Neuronal stem cell (in vitro differentiated cells): ENCODE data around the gene MAP1S.

Experiments
- DNase-seq: peaks from one replicate; pipeline ENCODE4 v3.0.0-alpha.2; 2013; ENCODE audit warnings: low spot score
- H2AFZ ChIP-seq: one replicate; pipeline ENCODE4 v1.6.1; 2013; ENCODE audit warnings: mild to moderate bottlenecking, low read length, inconsistent platforms
- H2AK5ac ChIP-seq: 2 replicates; pipeline ENCODE4 v1.6.1; 2013; ENCODE audit warnings: low read depth, mild to moderate bottlenecking, inconsistent platforms, low read length, moderate library complexity, mixed read lengths
- H2BK120ac ChIP-seq: 2 replicates; pipeline ENCODE4 v1.6.1; 2013; ENCODE audit warnings: low read depth, mild to moderate bottlenecking, inconsistent platforms, low read length, moderate library complexity, mixed read lengths
- H2BK12ac ChIP-seq: one replicate; pipeline ENCODE4 v1.6.1; 2013; ENCODE audit warnings: low read length, inconsistent platforms
- H2BK15ac ChIP-seq: 2 replicates; pipeline ENCODE4 v1.6.1; 2013; ENCODE audit warnings: mild to moderate bottlenecking, low read length, inconsistent platforms, mixed read lengths
- H2BK5ac ChIP-seq: one replicate; pipeline ENCODE4 v1.6.1; 2013; ENCODE audit warnings: inconsistent platforms, mild to moderate bottlenecking, low read length, moderate library complexity
- H3K14ac ChIP-seq: one replicate; pipeline ENCODE4 v1.6.1; 2013; ENCODE audit warnings: low read length, inconsistent platforms
- H3K18ac ChIP-seq: 2 replicates; pipeline ENCODE4 v1.6.1; 2013; ENCODE audit warnings: low read length, inconsistent platforms
- H3K23ac ChIP-seq: 2 replicates; pipeline ENCODE4 v1.6.1; 2013; ENCODE audit warnings: low read depth, mild to moderate bottlenecking, mixed read lengths, low read length, inconsistent platforms; ENCODE audit not compliant: poor library complexity
- H3K27ac ChIP-seq: replicated peaks from 3 replicates; pipeline ENCODE4 v1.5.1; 2013; ENCODE audit warnings: low read length, inconsistent platforms
- H3K27me3 ChIP-seq, 3 experiments: 2 replicates each; pipeline ENCODE4 v1.6.1; 2013; ENCODE audit warnings: low read length in 3 of 3, mild to moderate bottlenecking in 2 of 3, inconsistent platforms in 1 of 3, low read depth in 1 of 3, mixed read lengths in 1 of 3, moderate library complexity in 1 of 3; ENCODE audit not compliant: control insufficient read depth in 3 of 3, insufficient read depth in 3 of 3
- H3K36me3 ChIP-seq, 2 donors: replicated peaks in 1 of 2; 2 replicates each; pipeline ENCODE4 v1.6.1; 2013; ENCODE audit warnings: low read length in 2 of 2; ENCODE audit not compliant: control insufficient read depth in 2 of 2, insufficient read depth in 2 of 2
- H3K4ac ChIP-seq: 2 replicates; pipeline ENCODE4 v1.6.1; 2013; ENCODE audit warnings: inconsistent platforms, mild to moderate bottlenecking, low read length, moderate library complexity
- H3K4me1 ChIP-seq, 2 donors: 1 replicate in 1 of 2; 2 replicates in 1 of 2; pipeline ENCODE4 v1.6.1; 2013; ENCODE audit warnings: low read length in 2 of 2, low read depth in 1 of 2; ENCODE audit not compliant: control insufficient read depth in 2 of 2, insufficient read depth in 1 of 2
- H3K4me2 ChIP-seq: one replicate; pipeline ENCODE4 v1.6.1; 2013; ENCODE audit warnings: mild to moderate bottlenecking, low read length, inconsistent platforms; ENCODE audit not compliant: insufficient read depth, poor library complexity, severe bottlenecking
- H3K4me3 ChIP-seq, 2 donors: 2 replicates each; pipeline ENCODE4 v1.5.1; 2013; ENCODE audit warnings: low read length in 2 of 2, mild to moderate bottlenecking in 2 of 2, inconsistent platforms in 1 of 2, moderate library complexity in 1 of 2
- H3K79me1 ChIP-seq: one replicate; pipeline ENCODE4 v1.6.1; 2013; ENCODE audit warnings: low read depth, mild to moderate bottlenecking, inconsistent platforms, low read length, moderate library complexity
- H3K9ac ChIP-seq: one replicate; pipeline ENCODE4 v1.6.1; 2013; ENCODE audit warnings: mild to moderate bottlenecking, low read depth, low read length, inconsistent platforms; ENCODE audit not compliant: poor library complexity
- H3K9me3 ChIP-seq, 2 donors: replicated peaks in 1 of 2; 2 replicates each; pipeline versions ENCODE3 to v1.6.1; 2013; ENCODE audit warnings: low read length in 2 of 2, mild to moderate bottlenecking in 2 of 2, inconsistent platforms in 1 of 2, low read depth in 1 of 2, mixed read lengths in 1 of 2, moderate library complexity in 1 of 2; ENCODE audit not compliant: control insufficient read depth in 2 of 2, insufficient read depth in 1 of 2
- H4K8ac ChIP-seq: one replicate; pipeline ENCODE4 v1.6.1; 2013; ENCODE audit warnings: low read depth, mild to moderate bottlenecking, inconsistent platforms, low read length, moderate library complexity
- H4K91ac ChIP-seq: one replicate; pipeline ENCODE4 v1.6.1; 2013; ENCODE audit warnings: low read length, low read depth, mild to moderate bottlenecking, inconsistent platforms; ENCODE audit not compliant: poor library complexity
- WGBS, 2 donors: extraction: QIAGEN DNeasy Blood & Tissue Kit; methylation state at CpG; one replicate each; pipeline ENCODE4 v1.1.7; 2013; ENCODE audit warnings: missing lambda C conversion rate in 2 of 2, mixed read lengths in 1 of 2; ENCODE audit not compliant: insufficient read length in 2 of 2, insufficient replicate concordance in 1 of 2; ENCODE audit errors: extremely low coverage in 2 of 2; 5-methylcytosine and 5-hydroxymethylcytosine counted together

MAP1S gene

DNA sequence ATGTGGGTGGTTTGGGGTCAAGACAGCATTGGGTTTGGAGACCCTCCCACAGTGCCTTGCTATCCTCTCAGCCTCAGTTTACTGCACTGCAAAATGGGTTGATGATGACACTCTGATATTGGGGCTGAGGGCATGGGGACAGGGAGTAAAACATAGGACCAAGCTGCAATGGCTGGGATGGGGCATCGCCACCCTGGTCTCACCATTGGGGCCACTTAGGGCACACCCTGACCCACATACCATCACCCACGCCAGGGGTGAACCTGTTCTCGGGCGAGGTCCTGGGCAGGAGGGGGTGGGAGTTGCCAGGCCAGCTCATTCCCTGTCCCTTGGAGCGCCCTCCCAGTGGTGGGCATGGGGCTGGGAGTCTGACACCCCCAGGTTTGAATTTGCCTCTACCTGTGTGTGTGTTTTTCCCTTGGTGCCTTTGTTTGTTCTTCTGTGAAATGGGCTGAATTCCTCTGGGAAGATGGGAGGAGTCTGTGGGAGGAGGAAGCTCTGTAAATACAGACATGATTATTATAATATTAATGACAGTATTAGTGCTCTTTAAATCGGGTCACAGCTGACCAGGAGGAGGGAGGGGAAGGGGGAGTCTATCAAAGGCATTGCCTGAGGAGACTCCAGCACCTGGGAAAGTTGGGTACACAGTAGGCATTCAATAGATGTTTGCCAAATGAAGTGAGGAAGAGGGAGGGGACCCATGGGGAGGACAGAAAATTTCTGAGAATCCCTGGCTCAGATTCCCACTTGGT is 29.8 kb downstream of the MAP1S start:
- Histone ChIP-seq H3K36me3 (no peaks in the 10 kb centered on the region), H2BK12ac (no peak overlapping the region), H3K27me3 (no peaks in the 10 kb centered on the region), H4K91ac (no peak overlapping the region), H2BK15ac (no peak overlapping the region), H2BK5ac (no peak overlapping the region), H4K8ac (no peak overlapping the region), H3K9ac (no peak overlapping the region), H2AFZ (no peak overlapping the region), H3K4me2 (no peak overlapping the region), H3K4ac (no peak overlapping the region), H3K14ac (no peak overlapping the region), H3K23ac (no peak overlapping the region), H3K27ac (no peak overlapping the region), H3K18ac (peak overlapping the region; percentile 7), H3K9me3 (no peaks in the 10 kb centered on the region), H2BK120ac (no peak overlapping the region), H3K4me1 (peaks cover 7 to 10% of the 10 kb centered on the region in 2 donors), H3K4me3 (peak overlapping the region in 1 of 2 donors; percentile 80), H2AK5ac (peak overlapping the region; percentile 53), H3K79me1 (peaks cover under 1% of the 10 kb centered on the region)
- no CpG with 5 or more reads among the region's 6 CpGs for WGBS, 2 donors
- DNase-seq = no peak

DNA sequence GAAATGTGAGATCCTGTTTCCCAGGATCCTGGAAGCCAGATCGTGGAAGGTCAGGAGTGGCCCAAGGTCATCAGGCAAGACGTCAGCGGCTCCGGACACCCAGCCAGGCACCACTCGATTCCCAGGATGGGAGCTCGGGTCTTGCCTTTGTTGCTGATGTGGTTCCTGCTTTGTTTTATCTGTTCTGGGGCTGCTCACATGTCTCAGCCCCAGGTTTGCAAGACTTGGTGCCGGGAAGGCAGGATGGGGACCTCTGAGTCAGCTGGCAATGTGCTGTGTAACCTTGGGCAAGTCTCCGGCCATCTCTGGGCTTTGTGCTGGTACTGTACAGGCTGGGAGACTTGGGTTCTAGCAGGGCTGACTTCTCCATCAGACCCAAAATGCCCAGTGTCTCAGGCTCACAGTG is 30.6 kb downstream of the MAP1S start:
- no peak overlapping the region for H2BK12ac ChIP-seq
- no peak overlapping the region for H3K4ac ChIP-seq
- H3K36me3 ChIP-seq = no peaks in the 10 kb centered on the region
- H3K27me3 ChIP-seq = no peaks in the 10 kb centered on the region
- no peak overlapping the region for H2BK5ac ChIP-seq
- no peak overlapping the region for H2AFZ ChIP-seq
- no peak for DNase-seq
- H3K9ac ChIP-seq = no peak overlapping the region
- no peak overlapping the region for H2BK120ac ChIP-seq
- no peak overlapping the region for H3K4me3 ChIP-seq
- peaks cover 11 to 16% of the 10 kb centered on the region in 2 donors for H3K4me1 ChIP-seq
- no peak overlapping the region for H3K27ac ChIP-seq
- no peak overlapping the region for H3K4me2 ChIP-seq
- no peak overlapping the region for H2AK5ac ChIP-seq
- no peak overlapping the region for H4K91ac ChIP-seq
- H3K18ac ChIP-seq = peak overlapping the region; percentile 2
- H4K8ac ChIP-seq = no peak overlapping the region
- no peak overlapping the region for H3K14ac ChIP-seq
- H2BK15ac ChIP-seq = no peak overlapping the region
- WGBS, 2 donors = no CpG with 5 or more reads among the region's 8 CpGs
- peaks cover 2% of the 10 kb centered on the region for H3K79me1 ChIP-seq
- no peaks in the 10 kb centered on the region for H3K9me3 ChIP-seq
- H3K23ac ChIP-seq = no peak overlapping the region

DNA sequence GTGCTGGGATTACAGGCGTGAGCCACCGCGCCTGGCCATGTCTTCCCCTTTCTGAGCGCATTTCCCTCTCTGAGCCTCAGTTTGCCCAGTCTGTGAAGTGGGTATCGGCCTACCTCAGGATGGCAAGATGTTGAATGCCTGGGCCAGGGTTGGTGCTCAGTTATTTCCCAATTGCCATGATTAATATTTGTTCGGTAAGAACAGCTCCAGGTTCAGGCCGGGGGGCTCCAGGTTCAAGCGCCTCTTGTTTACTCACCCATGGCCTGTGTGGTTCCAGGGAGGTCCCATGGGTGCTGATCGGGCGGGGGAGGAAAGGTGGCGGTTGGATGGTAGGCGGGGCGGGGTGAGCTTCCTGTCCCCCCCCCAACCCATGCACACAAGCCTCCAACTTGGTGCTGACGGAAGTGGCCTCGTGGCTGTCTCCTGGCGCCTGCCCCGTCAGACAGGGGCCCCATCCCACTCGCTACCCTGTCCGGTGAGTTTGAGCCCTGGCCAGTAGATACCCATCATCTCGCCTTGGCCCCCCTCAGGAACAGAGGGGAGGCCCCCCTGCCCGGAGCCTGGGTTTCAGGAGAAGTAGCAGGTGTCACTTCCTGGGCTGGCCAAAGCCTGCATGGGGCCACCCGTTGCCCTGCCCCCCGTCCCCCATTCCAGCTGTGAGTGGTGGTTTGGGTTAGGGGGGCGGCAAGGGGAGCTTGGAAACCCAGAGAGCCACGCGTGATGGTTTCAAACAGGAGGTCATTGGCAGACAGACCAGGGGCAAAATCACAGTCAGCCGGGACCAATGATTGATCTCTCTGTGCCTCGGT is 32.0 kb downstream of the MAP1S start, which contains the start of gene FCHO1:
Gene FCHO1, plus strand, starts transcription at position 375 of the 809 bp plus-strand sequence. CDS start 3,688 bp downstream, outside the sequence.
- Histone ChIP-seq H3K23ac (peak within 1 kb of the TSS; percentile 21), H2BK120ac (no peak within 1 kb of the TSS), H3K4me2 (no peak within 1 kb of the TSS), H2BK15ac (peak within 1 kb of the TSS; percentile 81), H2BK5ac (no peak within 1 kb of the TSS), H3K18ac (peak within 1 kb of the TSS; percentile 36), H2AK5ac (peak within 1 kb of the TSS; percentile 78), H3K27ac (no peak within 1 kb of the TSS), H4K91ac (no peak within 1 kb of the TSS), H3K4me3 (no peak within 1 kb of the TSS), H3K4ac (no peak within 1 kb of the TSS), H4K8ac (no peak within 1 kb of the TSS), H2AFZ (no peak within 1 kb of the TSS), H3K36me3 (no peaks in the 10 kb centered on the region), H3K27me3 (no peaks in the 10 kb centered on the region), H3K9me3 (no peaks in the 10 kb centered on the region), H3K79me1 (peaks cover 2% of the 10 kb centered on the region), H3K14ac (no peak within 1 kb of the TSS), H2BK12ac (no peak within 1 kb of the TSS), H3K9ac (peak within 1 kb of the TSS; percentile 26), H3K4me1 (peaks cover 22 to 30% of the 10 kb centered on the region in 2 donors)
- no CpG with 5 or more reads among the region's 28 CpGs for WGBS, 2 donors
- DNase-seq = no peak

DNA sequence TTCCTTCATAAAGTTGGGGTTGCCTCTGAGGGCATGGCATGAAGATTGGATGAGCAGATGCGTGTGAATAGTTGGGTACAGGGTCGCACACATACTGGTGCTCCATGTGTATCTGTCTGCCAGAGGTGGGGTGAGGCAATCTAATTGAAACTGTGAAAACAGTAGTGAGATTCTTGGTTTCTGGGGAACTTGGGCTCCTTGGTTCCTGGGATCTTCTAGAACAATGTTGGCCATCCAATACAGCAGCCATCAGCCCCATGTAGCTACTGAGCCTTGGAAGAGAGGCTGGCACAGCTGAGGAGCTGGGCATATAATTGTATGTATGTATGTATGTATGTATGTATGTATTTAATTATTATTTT is 32.6 kb downstream of the MAP1S start:
- Histone ChIP-seq H3K4ac (no peak overlapping the region), H3K18ac (no peak overlapping the region), H3K23ac (no peak overlapping the region), H3K27me3 (no peaks in the 10 kb centered on the region), H3K4me3 (no peak overlapping the region), H3K4me1 (peaks cover 23 to 33% of the 10 kb centered on the region in 2 donors), H2AFZ (no peak overlapping the region), H2BK5ac (no peak overlapping the region), H3K79me1 (peaks cover 4% of the 10 kb centered on the region), H2AK5ac (peak overlapping the region; percentile 78), H3K9me3 (no peaks in the 10 kb centered on the region), H2BK120ac (no peak overlapping the region), H2BK12ac (no peak overlapping the region), H3K9ac (no peak overlapping the region), H3K36me3 (no peaks in the 10 kb centered on the region), H4K8ac (no peak overlapping the region), H3K4me2 (no peak overlapping the region), H3K14ac (no peak overlapping the region), H3K27ac (no peak overlapping the region), H2BK15ac (peak overlapping the region; percentile 81), H4K91ac (no peak overlapping the region)
- no CpG with 5 or more reads among the region's 2 CpGs for WGBS, 2 donors
- DNase-seq = no peak
